A549 (cell line): ENCODE data around the gene TRIM17. TPM values are rescaled to one million over a fixed set of nuclear protein-coding genes. Genes with fewer than 3 reads are reported as not detected.

Source experiments
- ATAC-seq, 2 experiments: fragments of 200-7000 bp in 1 of 2; fragments of >200 bp in 1 of 2; cut with Nextera tagmentation in 1 of 2; cut with Tn5 transposase in 1 of 2; 3 replicates each; pipeline versions ENCODE4 v1.8.0 to v1.9.1; 2018 to 2020; ENCODE audit warnings: mild to moderate bottlenecking in 1 of 2, moderate library complexity in 1 of 2
- CTCF ChIA-PET: fragments of 300-600 bp; sonication (Branson Sonifier 250); formaldehyde crosslinking; extraction: SDS; loops from one replicate; lab custom pipeline; 2021; ENCODE audit warnings: antibody characterized with exemption, inconsistent platforms; lab: Yijun Ruan, JAX
- POLR2A ChIA-PET: fragments of 350-600 bp; formaldehyde crosslinking; extraction: SDS; loops from one replicate; lab custom pipeline; 2021; ENCODE audit warnings: antibody characterized with exemption, inconsistent platforms; lab: Yijun Ruan, JAX
- DNase-seq, 2 experiments: peaks; one replicate each; pipeline versions ENCODE4 v3.0.0 to v3.0.0-alpha.2; 2011 to 2016; ENCODE audit warnings: low read depth in 1 of 2, low spot score in 1 of 2
- FAIRE-seq: peaks from 2 replicates; lab custom pipeline; 2011; peaks lifted over from hg19 to GRCh38; lab: Jason Lieb, UNC
- H3K27ac ChIP-seq, 2 experiments: fragments of >200 bp; sonication (Bioruptor Twin); formaldehyde crosslinking; 3 replicates each; pipeline ENCODE4 v1.5.1; 2016 to 2017
- H3K4me1 ChIP-seq: fragments of >200 bp; sonication (Bioruptor Twin); formaldehyde crosslinking; 3 replicates; pipeline ENCODE4 v1.6.1; 2016
- H3K4me2 ChIP-seq: fragments of >200 bp; sonication (Bioruptor Twin); formaldehyde crosslinking; 3 replicates; pipeline ENCODE4 v1.6.1; 2016
- H3K4me3 ChIP-seq: fragments of >200 bp; sonication (Bioruptor Twin); formaldehyde crosslinking; 3 replicates; pipeline ENCODE4 v1.5.1; 2016
- H3K9me3 ChIP-seq: fragments of >200 bp; sonication (Bioruptor Twin); formaldehyde crosslinking; 3 replicates; pipeline ENCODE4 v1.6.1; 2016
- BCL3 ChIP-seq: fragments of >200 bp; sonication (Bioruptor Twin); formaldehyde crosslinking; IDR thresholded peaks from 3 replicates; pipeline ENCODE4 v1.6.1; 2016
- CHD2 ChIP-seq: fragments of 150-350 bp; IDR thresholded peaks from 2 replicates; pipeline ENCODE4 v1.6.1; 2014; ENCODE audit warnings: low read length; ENCODE audit not compliant: partially characterized antibody
- ESRRA ChIP-seq: fragments of 150-350 bp; IDR thresholded peaks from 2 replicates; pipeline ENCODE4 v1.6.1; 2014; ENCODE audit warnings: mild to moderate bottlenecking, low read length, borderline replicate concordance
- FOSB ChIP-seq: fragments of 250-450 bp; sonication (Bioruptor Pico); IDR thresholded peaks from 2 replicates; pipeline ENCODE4 v1.5.0; 2020; ENCODE audit warnings: mild to moderate bottlenecking, moderate library complexity
- FOXS1 ChIP-seq: fragments of 250-450 bp; sonication (Bioruptor Pico); IDR thresholded peaks from 2 replicates; pipeline ENCODE4 v1.5.0; 2020; ENCODE audit warnings: mild to moderate bottlenecking, moderate library complexity
- HDAC2 ChIP-seq: fragments of 200-600 bp; sonication (generic); IDR thresholded peaks from 2 replicates; pipeline ENCODE4 v1.6.1; 2016
- HEYL ChIP-seq: fragments of 250-450 bp; sonication (Bioruptor Pico); IDR thresholded peaks from 2 replicates; pipeline ENCODE4 v1.8.0; 2021; ENCODE audit warnings: mild to moderate bottlenecking, moderate library complexity
- HMGXB4 ChIP-seq: fragments of 250-450 bp; sonication (Bioruptor Pico); IDR thresholded peaks from 2 replicates; pipeline ENCODE4 v1.5.0; 2021; ENCODE audit warnings: mild to moderate bottlenecking, moderate library complexity, borderline replicate concordance
- HOXA7 ChIP-seq: fragments of 250-450 bp; sonication (Bioruptor Pico); IDR thresholded peaks from 2 replicates; pipeline ENCODE4 v1.5.0; 2020; ENCODE audit warnings: mild to moderate bottlenecking, moderate library complexity
- JUNB ChIP-seq: fragments of >200 bp; sonication (Bioruptor Twin); formaldehyde crosslinking; IDR thresholded peaks from 2 replicates; pipeline ENCODE4 v1.6.1; 2016
- KDM1A ChIP-seq: fragments of 200-600 bp; sonication (generic); IDR thresholded peaks from 2 replicates; pipeline ENCODE4 v1.6.1; 2016; ENCODE audit warnings: low read depth, mild to moderate bottlenecking
- MYC ChIP-seq: IDR thresholded peaks from 2 replicates; pipeline ENCODE4 v1.6.1; 2012; ENCODE audit warnings: mild to moderate bottlenecking, inconsistent platforms, low read length, improper control_type of control experiment, borderline replicate concordance
- NR3C1 ChIP-seq: fragments of >200 bp; sonication (Bioruptor Twin); formaldehyde crosslinking; IDR thresholded peaks from 3 replicates; pipeline ENCODE4 v1.6.1; 2017
- PBX3 ChIP-seq: IDR thresholded peaks from 2 replicates; pipeline ENCODE4 v1.6.1; 2012
- POLR2A ChIP-seq: IDR thresholded peaks from 2 replicates; pipeline ENCODE4 v1.6.1; 2012; ENCODE audit warnings: mild to moderate bottlenecking, low read length
- RARB ChIP-seq: fragments of 250-450 bp; sonication (Bioruptor Pico); IDR thresholded peaks from 2 replicates; pipeline ENCODE4 v1.8.0; 2021; ENCODE audit warnings: mild to moderate bottlenecking, moderate library complexity
- REST ChIP-seq: fragments of 200-600 bp; sonication (generic); IDR thresholded peaks from 2 replicates; pipeline ENCODE4 v1.6.1; 2016; ENCODE audit warnings: antibody characterized with exemption, mild to moderate bottlenecking, moderate library complexity
- SREBF2 ChIP-seq: fragments of 450-650 bp; IDR thresholded peaks from 2 replicates; pipeline ENCODE4 v1.6.1; 2014; ENCODE audit warnings: mild to moderate bottlenecking, moderate library complexity
- TP53 ChIP-seq: fragments of 250-450 bp; sonication (Bioruptor Pico); IDR thresholded peaks from 2 replicates; pipeline ENCODE4 v1.5.0; 2021; ENCODE audit warnings: mild to moderate bottlenecking, moderate library complexity
- WGBS: methylation state at CpG from one replicate; pipeline ENCODE4 v1.1.6; 2017; ENCODE audit errors: missing lambda C conversion rate; 5-methylcytosine and 5-hydroxymethylcytosine counted together
- polyA plus RNA-seq, 4 experiments: library from polyadenylated mRNA; depleted of rRNA in 3 of 4; stranded (reverse); fragments of >200 nt; fragmentation: RNase III in 1 of 4; extraction: RNeasy Plus Mini Kit Qiagen cat#74134 plus additional on column Dnase treatment in 1 of 4; gene quantifications; 2 replicates in 3 of 4; 3 replicates in 1 of 4; pipeline ENCODE4 v1.2.3, GENCODE V29; 2011 to 2017

TRIM17 gene
- polyA plus RNA-seq, 2 of the 4 experiments (the other 2 are of a cell fraction), result not detected

GRCh38 chr1:228463009-228463558, 46.4 kb upstream of the TRIM17 start:
- 80% methylated on average over 7 of the region's 7 CpGs for WGBS
- H3K4me1 ChIP-seq, result peaks cover 16% of the 10 kb centered on the region; the same call in 2 of the 3 replicates
- ATAC-seq (no peak), DNase-seq (no peak), FAIRE-seq (no peak)
- TF ChIP-seq REST (no peak), POLR2A (no peak), BCL3 (no peak)
- peak overlapping the region; percentile 78 for H3K4me2 ChIP-seq
- POLR2A ChIA-PET, result no interaction called here
- H3K4me3 ChIP-seq, result peak overlapping the region; percentile 38
- CTCF ChIA-PET, result interaction anchor here (1.3 to 2.8 kb wide), 5 partner anchors 10 to 49 kb away, joined by 3 to 23 read pairs (median 3); no protein-coding TSS in a partner anchor
- H3K9me3 ChIP-seq, result no peaks in the 10 kb centered on the region
- H3K27ac ChIP-seq, result peak overlapping the region; percentile 49 to 73; a peak in 5 of 6 replicates

GRCh38 chr1:228462560-228462959, 45.9 kb upstream of the TRIM17 start:
- peaks cover 16% of the 10 kb centered on the region; the same call in 2 of the 3 replicates for H3K4me1 ChIP-seq
- CTCF ChIA-PET, result interaction anchor here (2.1 to 2.8 kb wide), 2 partner anchors 10 to 39 kb away, joined by 7 to 23 read pairs; no protein-coding TSS in a partner anchor
- H3K4me2 ChIP-seq, result no peak overlapping the region
- H3K4me3 ChIP-seq, result no peak overlapping the region
- DNase-seq, result no peak
- TF ChIP-seq HDAC2 (no peak), RARB (CRISPR knock-in tag) (no peak), NR3C1 (no peak), HOXA7 (CRISPR knock-in tag) (no peak), SREBF2 (no peak), FOSB (CRISPR knock-in tag) (no peak), HEYL (CRISPR knock-in tag) (no peak), PBX3 (no peak), KDM1A (no peak), JUNB (no peak), MYC (no peak), ESRRA (no peak), HMGXB4 (CRISPR knock-in tag) (no peak), TP53 (CRISPR knock-in tag) (no peak), CHD2 (no peak), FOXS1 (no peak)
- TF ChIP-seq, all 56 proteins: peak for 0
- ATAC-seq (no peak), FAIRE-seq (no peak)
- WGBS, result 75% methylated on average over 5 of the region's 5 CpGs
- Histone ChIP-seq H3K9me3 (no peaks in the 10 kb centered on the region), H3K27ac (no peak overlapping the region)
- POLR2A ChIA-PET, result no interaction called here
